HEK293 (cell line): ENCODE measurements around the gene RANBP1.

Experiments
- CTCF ChIA-PET: fragments of 350-600 bp; formaldehyde crosslinking; extraction: SDS; loops from one replicate; lab custom pipeline; 2021; ENCODE audit warnings: antibody characterized with exemption; lab: Yijun Ruan, JAX
- POLR2A ChIA-PET: fragments of 300-600 bp; formaldehyde crosslinking; extraction: SDS; loops from one replicate; lab custom pipeline; 2020; ENCODE audit warnings: antibody characterized with exemption, inconsistent platforms; lab: Yijun Ruan, JAX
- H3K27ac ChIP-seq: fragments of 200-500 bp; sonication (Bioruptor generic); 2 replicates; pipeline ENCODE4 v1.5.1; 2014; ENCODE audit warnings: low read depth, low read length, control low read depth, inconsistent platforms; ENCODE audit errors: extremely low read depth
- H3K36me3 ChIP-seq, 2 experiments: fragments of 200-500 bp in 1 of 2; sonication (Bioruptor generic) in 1 of 2; 1 replicate in 1 of 2; 2 replicates in 1 of 2; pipeline ENCODE4 v1.5.1; 2014 to 2017; ENCODE audit warnings: inconsistent platforms in 2 of 2, low read length in 2 of 2; ENCODE audit not compliant: control insufficient read depth in 2 of 2, insufficient read depth in 1 of 2
- H3K4me1 ChIP-seq: fragments of 200-500 bp; sonication (Bioruptor generic); 2 replicates; pipeline ENCODE4 v1.5.1; 2014; ENCODE audit warnings: mild to moderate bottlenecking, low read length, inconsistent platforms; ENCODE audit not compliant: control insufficient read depth, insufficient read depth
- H3K4me3 ChIP-seq: 2 replicates; pipeline ENCODE4 v1.5.1; 2011; ENCODE audit warnings: low read depth, mild to moderate bottlenecking, control low read depth, low read length, moderate library complexity
- H3K9me3 ChIP-seq: fragments of 200-500 bp; sonication (Bioruptor generic); 2 replicates; pipeline ENCODE4 v1.5.1; 2014; ENCODE audit warnings: low read depth, low read length, inconsistent platforms; ENCODE audit not compliant: control insufficient read depth, insufficient read depth
- HOXA7 ChIP-seq: sonication (generic); formaldehyde crosslinking; IDR thresholded peaks from 2 replicates; pipeline ENCODE4 v1.8.1; 2022; ENCODE audit warnings: missing genetic modification reagents, borderline replicate concordance
- OVOL3 ChIP-seq: fragments of 450-650 bp; formaldehyde crosslinking; IDR thresholded peaks from 2 replicates; pipeline ENCODE4 v1.5.1; 2016; ENCODE audit warnings: missing biosample characterization, missing genetic modification characterization
- SALL2 ChIP-seq: fragments of 450-650 bp; formaldehyde crosslinking; IDR thresholded peaks from 2 replicates; pipeline ENCODE4 v1.5.0; 2017; ENCODE audit warnings: missing biosample characterization, mild to moderate bottlenecking, missing genetic modification characterization, borderline replicate concordance
- YY1 ChIP-seq: fragments of 450-650 bp; formaldehyde crosslinking; IDR thresholded peaks from 2 replicates; pipeline ENCODE4 v1.5.1; 2018; ENCODE audit warnings: missing biosample characterization, missing genetic modification characterization
- ZBTB8A ChIP-seq: fragments of 450-650 bp; formaldehyde crosslinking; IDR thresholded peaks from 2 replicates; pipeline ENCODE4 v1.5.1; 2016; ENCODE audit warnings: missing biosample characterization, missing genetic modification characterization
- ZFP37 ChIP-seq: fragments of 450-650 bp; formaldehyde crosslinking; IDR thresholded peaks from 2 replicates; pipeline ENCODE4 v1.5.1; 2016; ENCODE audit warnings: missing biosample characterization, missing genetic modification characterization
- ZNF148 ChIP-seq: fragments of 450-650 bp; formaldehyde crosslinking; IDR thresholded peaks from 2 replicates; pipeline ENCODE4 v1.5.0; 2017; ENCODE audit warnings: missing biosample characterization, missing genetic modification characterization, borderline replicate concordance
- ZNF16 ChIP-seq: fragments of 450-650 bp; formaldehyde crosslinking; IDR thresholded peaks from 2 replicates; pipeline ENCODE4 v1.5.1; 2016; ENCODE audit warnings: low read depth, missing biosample characterization, missing genetic modification characterization
- ZNF174 ChIP-seq: fragments of 450-650 bp; formaldehyde crosslinking; IDR thresholded peaks from 2 replicates; pipeline ENCODE4 v1.5.0; 2017; ENCODE audit warnings: missing biosample characterization, mild to moderate bottlenecking, missing genetic modification characterization
- ZNF221 ChIP-seq: fragments of 450-650 bp; formaldehyde crosslinking; IDR thresholded peaks from 2 replicates; pipeline ENCODE4 v1.5.1; 2017; ENCODE audit warnings: missing biosample characterization, missing genetic modification characterization, borderline replicate concordance
- ZNF302 ChIP-seq: fragments of 450-650 bp; formaldehyde crosslinking; IDR thresholded peaks from 2 replicates; pipeline ENCODE4 v1.5.1; 2016; ENCODE audit warnings: missing biosample characterization, missing genetic modification characterization, low read depth
- ZNF324 ChIP-seq: fragments of 450-650 bp; formaldehyde crosslinking; IDR thresholded peaks from 2 replicates; pipeline ENCODE4 v1.5.1; 2016; ENCODE audit warnings: missing biosample characterization, missing genetic modification characterization
- ZNF350 ChIP-seq: fragments of 450-650 bp; formaldehyde crosslinking; IDR thresholded peaks from 2 replicates; pipeline ENCODE4 v1.5.0; 2017; ENCODE audit warnings: missing biosample characterization, mild to moderate bottlenecking, missing genetic modification characterization
- ZNF449 ChIP-seq: fragments of 450-650 bp; formaldehyde crosslinking; IDR thresholded peaks from 2 replicates; pipeline ENCODE4 v1.5.1; 2017; ENCODE audit warnings: missing biosample characterization, mild to moderate bottlenecking, missing genetic modification characterization, moderate library complexity
- ZNF513 ChIP-seq: fragments of 450-650 bp; IDR thresholded peaks from 2 replicates; pipeline ENCODE4 v1.5.1; 2018; ENCODE audit warnings: missing biosample characterization, missing genetic modification characterization
- ZNF610 ChIP-seq: fragments of 450-650 bp; formaldehyde crosslinking; IDR thresholded peaks from 2 replicates; pipeline ENCODE4 v1.5.1; 2016; ENCODE audit warnings: missing biosample characterization, missing genetic modification characterization, borderline replicate concordance
- ZNF792 ChIP-seq: fragments of 450-650 bp; formaldehyde crosslinking; IDR thresholded peaks from 2 replicates; pipeline ENCODE4 v1.5.1; 2016; ENCODE audit warnings: missing biosample characterization, missing genetic modification characterization
- ZSCAN23 ChIP-seq: fragments of 450-650 bp; formaldehyde crosslinking; IDR thresholded peaks from 2 replicates; pipeline ENCODE4 v1.5.1; 2016; ENCODE audit warnings: missing biosample characterization, missing genetic modification characterization
- ZSCAN5A ChIP-seq: fragments of 450-650 bp; formaldehyde crosslinking; IDR thresholded peaks from 2 replicates; pipeline ENCODE4 v1.5.1; 2016; ENCODE audit warnings: missing biosample characterization, missing genetic modification characterization
- ZXDB ChIP-seq: fragments of 450-650 bp; formaldehyde crosslinking; IDR thresholded peaks from 2 replicates; pipeline ENCODE4 v1.5.1; 2016; ENCODE audit warnings: missing biosample characterization, missing genetic modification characterization

Gene RANBP1

GRCh38 chr22:20165421-20165820 lies 49.5 kb downstream of the RANBP1 start:
- TF ChIP-seq ZNF324 (no peak), ZSCAN23 (tag by site-specific recombination) (no peak), ZNF302 (tag by site-specific recombination) (no peak), ZNF513 (no peak), ZNF221 (tag by site-specific recombination) (no peak), ZNF148 (tag by site-specific recombination) (no peak), ZBTB8A (no peak), ZNF350 (tag by site-specific recombination) (no peak), ZNF16 (no peak), ZXDB (tag by site-specific recombination) (no peak), ZFP37 (tag by site-specific recombination) (no peak), ZSCAN5A (no peak), ZNF174 (tag by site-specific recombination) (no peak), YY1 (no peak)
- CTCF ChIA-PET, result no interaction called here

GRCh38 chr22:20165913-20166312 lies 50.0 kb downstream of the RANBP1 start:
- H3K36me3 ChIP-seq, result no peaks in the 10 kb centered on the region
- ChIA-PET CTCF (no interaction called here), POLR2A (no interaction called here)
- no peak overlapping the region for H3K27ac ChIP-seq
- no peaks in the 10 kb centered on the region for H3K9me3 ChIP-seq
- no peak for TF ChIP-seq ZNF610 (tag by site-specific recombination)
- no peak for TF ChIP-seq HOXA7 (CRISPR knock-in tag)
- TF ChIP-seq SALL2 (tag by site-specific recombination), result no peak
- no peak for TF ChIP-seq ZNF792
- no peak for TF ChIP-seq OVOL3 (tag by site-specific recombination)
- no peak for TF ChIP-seq ZNF350 (tag by site-specific recombination)
- no peak for TF ChIP-seq ZNF449 (tag by site-specific recombination)
- no peak overlapping the region for H3K4me3 ChIP-seq
- no peaks in the 10 kb centered on the region for H3K4me1 ChIP-seq

More at GRCh38 chr22:20165421-20165820, 49.5 kb downstream of the RANBP1 start:
- no peak overlapping the region for H3K27ac ChIP-seq
- H3K36me3 ChIP-seq, result no peaks in the 10 kb centered on the region
- no peaks in the 10 kb centered on the region for H3K4me1 ChIP-seq
- no peaks in the 10 kb centered on the region for H3K9me3 ChIP-seq
- POLR2A ChIA-PET, result no interaction called here
- H3K4me3 ChIP-seq, result no peak overlapping the region
